ENCODE measurements around the gene NRG3.
A peak's percentile ranks its signal among the peaks of the same experiment; 100 is the strongest.

NRG3 gene

DNA sequence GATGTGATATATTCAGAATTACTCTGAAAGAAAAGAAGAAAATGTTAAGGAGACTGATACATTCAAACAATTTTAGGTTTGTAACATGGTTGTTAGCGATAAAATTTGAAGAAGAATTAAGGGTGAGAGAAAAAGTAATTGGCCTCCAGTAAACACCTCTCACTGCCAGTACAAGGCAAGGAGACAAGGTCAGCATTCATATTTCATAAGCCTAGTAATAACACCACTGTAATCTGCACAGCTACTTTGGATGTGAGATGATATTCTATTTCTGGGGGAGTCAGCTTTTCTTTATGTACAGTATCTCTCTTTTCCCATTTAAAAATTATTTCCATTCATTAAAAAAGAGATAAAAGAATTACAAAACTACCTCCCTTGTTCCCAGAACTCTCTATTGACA, 621.1 kb downstream of the NRG3 start:
- DNase-seq (ENCODE audit: low read depth): no peak
- no peak overlapping the region for H3K4me3 ChIP-seq (ENCODE audit: low read depth, low read length)
- no peak for TF ChIP-seq CTCF (conservative IDR thresholded peaks at IDR 0.05; ENCODE audit: low read depth, low read length)

DNA sequence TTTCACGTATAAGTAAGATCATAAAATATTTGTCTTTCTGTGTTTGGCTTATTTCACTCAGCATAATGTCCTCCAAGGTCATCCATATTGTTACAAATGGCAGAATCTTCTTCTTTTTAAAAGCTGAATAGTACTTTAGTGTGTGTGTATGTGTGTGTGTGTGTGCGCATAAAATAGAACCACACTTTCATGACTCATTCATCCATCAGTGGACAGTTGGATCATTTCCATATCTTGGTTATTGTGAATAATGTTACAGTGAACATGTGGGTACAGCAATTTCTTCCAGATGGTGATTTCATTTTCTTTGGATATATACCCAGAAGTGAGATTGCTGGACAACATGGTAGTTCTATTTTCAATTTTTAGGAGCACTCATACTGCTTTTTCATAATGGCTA, 622.4 kb downstream of the NRG3 start:
- peak; percentile 13 for DNase-seq (ENCODE audit: low read depth)
- no peak for TF ChIP-seq CTCF (conservative IDR thresholded peaks at IDR 0.05; ENCODE audit: low read depth, low read length)
- H3K4me3 ChIP-seq (ENCODE audit: low read depth, low read length): no peak overlapping the region

DNA sequence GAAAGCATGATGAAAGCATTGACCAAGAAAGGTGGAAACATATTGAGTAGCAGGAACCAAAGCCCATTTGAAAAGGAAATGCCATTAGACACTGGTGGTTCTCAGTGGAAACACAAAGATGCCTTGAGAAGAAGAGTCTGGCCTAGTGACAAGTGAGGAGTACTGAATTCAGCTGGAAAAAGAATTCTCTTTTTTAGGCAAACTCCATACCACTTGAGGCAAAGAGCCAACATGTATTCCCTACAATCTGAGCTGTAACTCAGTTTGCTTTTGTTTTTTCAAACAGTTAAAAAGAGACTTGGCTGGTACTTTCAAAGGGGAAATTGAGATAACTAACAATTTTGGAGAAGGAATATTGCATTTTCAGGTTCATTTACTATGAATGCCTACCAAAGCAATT, 624.0 kb downstream of the NRG3 start:
- no peak for TF ChIP-seq CTCF (conservative IDR thresholded peaks at IDR 0.05; ENCODE audit: low read depth, low read length)
- H3K4me3 ChIP-seq (ENCODE audit: low read depth, low read length): no peak overlapping the region
- no peak for DNase-seq (ENCODE audit: low read depth)

GRCh38 chr10:82505009-82505408, 630.0 kb downstream of the NRG3 start:
- no peak overlapping the region for H3K4me3 ChIP-seq (ENCODE audit: low read depth, low read length)
- TF ChIP-seq CTCF (conservative IDR thresholded peaks at IDR 0.05; ENCODE audit: low read depth, low read length): no peak
- DNase-seq (ENCODE audit: low read depth): no peak

- no peak for DNase-seq (ENCODE audit: low read depth)
- no peak for TF ChIP-seq CTCF (conservative IDR thresholded peaks at IDR 0.05; ENCODE audit: low read depth, low read length)
- no peak overlapping the region for H3K4me3 ChIP-seq (ENCODE audit: low read depth, low read length)
Measured at GRCh38 chr10:82506680-82507376, 631.8 kb downstream of the NRG3 start.

GRCh38 chr10:82515256-82515655, 640.3 kb downstream of the NRG3 start:
- no peak for DNase-seq (ENCODE audit: low read depth)
- TF ChIP-seq CTCF (conservative IDR thresholded peaks at IDR 0.05; ENCODE audit: low read depth, low read length): no peak
- no peak overlapping the region for H3K4me3 ChIP-seq (ENCODE audit: low read depth, low read length)

GRCh38 chr10:82529062-82529461, 654.1 kb downstream of the NRG3 start:
- no peak for DNase-seq (ENCODE audit: low read depth)
- H3K4me3 ChIP-seq (ENCODE audit: low read depth, low read length): no peak overlapping the region
- TF ChIP-seq CTCF (conservative IDR thresholded peaks at IDR 0.05; ENCODE audit: low read depth, low read length): no peak

Measured in choroid plexus epithelial cell (primary cell).